ENCODE results near the gene EPOP.

EPOP gene

GRCh38 chr17:38697061-38697820 lies 22.5 kb upstream of the EPOP start:
- ChIA-PET CTCF (interaction anchor here (0.5 to 0.7 kb wide), 5 partner anchors 11 to 147 kb away, joined by 3 to 4 read pairs (median 3); no protein-coding TSS in a partner anchor), POLR2A (ENCODE audit: low non-redundant PET) (interaction anchor here (0.5 kb wide), 1 partner anchor 175 kb away, joined by 3 read pairs; no protein-coding TSS in a partner anchor)
- DNase-seq (ENCODE audit: low spot score), result no peak
- no peak for TF ChIP-seq CTCF (conservative IDR thresholded peaks at IDR 0.05; ENCODE audit: low read depth)
- no peak overlapping the region for H3K27ac ChIP-seq

GRCh38 chr17:38693700-38694329 lies 19.1 kb upstream of the EPOP start:
- no peak for TF ChIP-seq CTCF (conservative IDR thresholded peaks at IDR 0.05; ENCODE audit: low read depth)
- ChIA-PET CTCF (no interaction called here), POLR2A (ENCODE audit: low non-redundant PET) (no interaction called here)
- H3K27ac ChIP-seq, result peak overlapping the region; percentile 4
- DNase-seq (ENCODE audit: low spot score), result no peak

GRCh38 chr17:38691154-38691553 lies 16.4 kb upstream of the EPOP start:
- no peak for TF ChIP-seq CTCF (conservative IDR thresholded peaks at IDR 0.05; ENCODE audit: low read depth)
- no peak overlapping the region for H3K27ac ChIP-seq
- CTCF ChIA-PET, result interaction anchor here (1.1 kb wide), 1 partner anchor 14 kb away, joined by 9 read pairs; no protein-coding TSS in a partner anchor
- no peak for DNase-seq (ENCODE audit: low spot score)
- POLR2A ChIA-PET (ENCODE audit: low non-redundant PET), result no interaction called here

- no peak for DNase-seq (ENCODE audit: low spot score)
- ChIA-PET CTCF (interaction anchor here (1.1 kb wide), 1 partner anchor 13 kb away, joined by 9 read pairs; no protein-coding TSS in a partner anchor), POLR2A (ENCODE audit: low non-redundant PET) (no interaction called here)
- H3K27ac ChIP-seq, result no peak overlapping the region
- no peak for TF ChIP-seq CTCF (conservative IDR thresholded peaks at IDR 0.05; ENCODE audit: low read depth)
These were observed 15.6 kb upstream of the EPOP start for GRCh38 chr17:38690386-38690785.

- DNase-seq (ENCODE audit: low spot score), result no peak
- TF ChIP-seq CTCF (conservative IDR thresholded peaks at IDR 0.05; ENCODE audit: low read depth), result no peak
- no peak overlapping the region for H3K27ac ChIP-seq
- ChIA-PET CTCF (no interaction called here), POLR2A (ENCODE audit: low non-redundant PET) (interaction anchor here (0.6 to 1.2 kb wide), 2 partner anchors 10 to 22 kb away, joined by 4 read pairs; no protein-coding TSS in a partner anchor)
These were observed 12.5 kb upstream of the EPOP start for GRCh38 chr17:38687286-38687685.

- no peak overlapping the region for H3K27ac ChIP-seq
- no peak for DNase-seq (ENCODE audit: low spot score)
- POLR2A ChIA-PET (ENCODE audit: low non-redundant PET), result interaction anchor here (0.6 kb wide), 1 partner anchor 51 kb away, joined by 5 read pairs; no protein-coding TSS in a partner anchor
- no peak for TF ChIP-seq CTCF (conservative IDR thresholded peaks at IDR 0.05; ENCODE audit: low read depth)
- CTCF ChIA-PET, result interaction anchor here (0.6 to 1.0 kb wide), 2 partner anchors 11 to 76 kb away, joined by 3 to 4 read pairs; no protein-coding TSS in a partner anchor
These were observed 10.7 kb upstream of the EPOP start for GRCh38 chr17:38685491-38685890.

All from RWPE1 (cell line).